Measurements from ENCODE around the gene NECTIN1. TPM values are rescaled to one million over a fixed set of nuclear protein-coding genes. Genes with fewer than 3 reads are reported as not detected.
A peak's percentile ranks its signal among the peaks of the same experiment; 100 is the strongest.

NECTIN1 gene
- total and polyA plus RNA-seq, 2 of the 13 experiments (the other 11 are each of a cell fraction or from before 2014, with no cell fraction given): 3.9 to 7.3 TPM

DNA sequence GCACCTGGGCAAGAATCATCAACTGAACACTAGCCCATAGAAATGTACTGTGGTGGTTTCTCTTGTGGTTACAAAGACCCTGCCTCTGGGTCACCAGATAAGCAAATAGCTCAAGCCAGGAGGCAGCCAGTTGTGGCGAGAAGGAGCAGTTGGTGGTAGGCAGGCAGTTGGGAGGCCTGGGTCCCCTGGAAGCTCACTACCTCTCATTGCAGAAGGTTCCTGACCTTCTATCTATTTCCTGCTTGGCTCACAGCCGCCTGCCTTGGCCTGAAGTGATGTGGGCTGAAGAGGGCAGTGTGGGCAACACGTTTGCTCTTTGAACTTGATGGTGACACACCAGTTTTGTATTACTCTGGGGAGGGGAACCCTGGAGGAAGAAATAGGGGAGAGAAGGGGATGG is 34.7 kb downstream of the NECTIN1 start (continued):
- TF ChIP-seq ZNF333 (CRISPR knock-in tag; IDR thresholded peaks at IDR 0.05; ENCODE audit: borderline replicate concordance) (no peak), ZNF207 (IDR thresholded peaks at IDR 0.05; ENCODE audit: borderline replicate concordance) (no peak), RAD21 (CRISPR knock-in tag; IDR thresholded peaks at IDR 0.05) (0 out of 2 replicates have a peak, but pooled peaks have one; percentile 17), ATAD3A (CRISPR knock-in tag; IDR thresholded peaks at IDR 0.05) (no peak), ZNF430 (CRISPR knock-in tag; IDR thresholded peaks at IDR 0.05) (no peak), MEIS1 (CRISPR knock-in tag; IDR thresholded peaks at IDR 0.05; ENCODE audit: borderline replicate concordance) (no peak), ZNF552 (CRISPR knock-in tag; IDR thresholded peaks at IDR 0.05; ENCODE audit: borderline replicate concordance) (no peak), ELF3 (CRISPR knock-in tag; IDR thresholded peaks at IDR 0.05) (peak; percentile 92), SIX1 (CRISPR knock-in tag; IDR thresholded peaks at IDR 0.05; ENCODE audit: borderline replicate concordance) (no peak), ZNF496 (CRISPR knock-in tag; IDR thresholded peaks at IDR 0.05; ENCODE audit: insufficient replicate concordance) (no peak), SSRP1 (CRISPR knock-in tag; IDR thresholded peaks at IDR 0.05) (no peak), ZNF326 (CRISPR knock-in tag; IDR thresholded peaks at IDR 0.05; ENCODE audit: borderline replicate concordance) (no peak), SMARCE1 (IDR thresholded peaks at IDR 0.05; ENCODE audit: borderline replicate concordance) (no peak), ZBTB7B (CRISPR knock-in tag; IDR thresholded peaks at IDR 0.05) (no peak)
- TF ChIP-seq, protein P1, sequence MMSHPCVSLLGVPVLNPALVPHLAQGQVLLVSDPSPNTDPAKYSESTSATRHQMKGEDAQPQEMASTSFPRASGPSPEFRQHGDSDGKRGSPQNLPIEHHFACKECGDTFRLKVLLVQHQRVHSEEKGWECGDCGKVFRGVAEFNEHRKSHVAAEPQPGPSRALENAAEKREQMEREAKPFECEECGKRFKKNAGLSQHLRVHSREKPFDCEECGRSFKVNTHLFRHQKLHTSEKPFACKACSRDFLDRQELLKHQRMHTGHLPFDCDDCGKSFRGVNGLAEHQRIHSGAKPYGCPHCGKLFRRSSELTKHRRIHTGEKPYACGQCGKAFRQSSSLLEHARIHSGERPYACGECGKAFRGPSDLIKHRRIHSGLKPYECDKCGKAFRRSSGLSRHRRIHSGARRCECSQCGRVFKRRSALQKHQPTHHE (CRISPR knock-in tag; IDR thresholded peaks at IDR 0.05; ENCODE audit: borderline replicate concordance): no peak
- TF ChIP-seq, protein P2, sequence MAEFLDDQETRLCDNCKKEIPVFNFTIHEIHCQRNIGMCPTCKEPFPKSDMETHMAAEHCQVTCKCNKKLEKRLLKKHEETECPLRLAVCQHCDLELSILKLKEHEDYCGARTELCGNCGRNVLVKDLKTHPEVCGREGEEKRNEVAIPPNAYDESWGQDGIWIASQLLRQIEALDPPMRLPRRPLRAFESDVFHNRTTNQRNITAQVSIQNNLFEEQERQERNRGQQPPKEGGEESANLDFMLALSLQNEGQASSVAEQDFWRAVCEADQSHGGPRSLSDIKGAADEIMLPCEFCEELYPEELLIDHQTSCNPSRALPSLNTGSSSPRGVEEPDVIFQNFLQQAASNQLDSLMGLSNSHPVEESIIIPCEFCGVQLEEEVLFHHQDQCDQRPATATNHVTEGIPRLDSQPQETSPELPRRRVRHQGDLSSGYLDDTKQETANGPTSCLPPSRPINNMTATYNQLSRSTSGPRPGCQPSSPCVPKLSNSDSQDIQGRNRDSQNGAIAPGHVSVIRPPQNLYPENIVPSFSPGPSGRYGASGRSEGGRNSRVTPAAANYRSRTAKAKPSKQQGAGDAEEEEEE (CRISPR knock-in tag; IDR thresholded peaks at IDR 0.05; ENCODE audit: borderline replicate concordance): no peak
- TF ChIP-seq, protein P3, sequence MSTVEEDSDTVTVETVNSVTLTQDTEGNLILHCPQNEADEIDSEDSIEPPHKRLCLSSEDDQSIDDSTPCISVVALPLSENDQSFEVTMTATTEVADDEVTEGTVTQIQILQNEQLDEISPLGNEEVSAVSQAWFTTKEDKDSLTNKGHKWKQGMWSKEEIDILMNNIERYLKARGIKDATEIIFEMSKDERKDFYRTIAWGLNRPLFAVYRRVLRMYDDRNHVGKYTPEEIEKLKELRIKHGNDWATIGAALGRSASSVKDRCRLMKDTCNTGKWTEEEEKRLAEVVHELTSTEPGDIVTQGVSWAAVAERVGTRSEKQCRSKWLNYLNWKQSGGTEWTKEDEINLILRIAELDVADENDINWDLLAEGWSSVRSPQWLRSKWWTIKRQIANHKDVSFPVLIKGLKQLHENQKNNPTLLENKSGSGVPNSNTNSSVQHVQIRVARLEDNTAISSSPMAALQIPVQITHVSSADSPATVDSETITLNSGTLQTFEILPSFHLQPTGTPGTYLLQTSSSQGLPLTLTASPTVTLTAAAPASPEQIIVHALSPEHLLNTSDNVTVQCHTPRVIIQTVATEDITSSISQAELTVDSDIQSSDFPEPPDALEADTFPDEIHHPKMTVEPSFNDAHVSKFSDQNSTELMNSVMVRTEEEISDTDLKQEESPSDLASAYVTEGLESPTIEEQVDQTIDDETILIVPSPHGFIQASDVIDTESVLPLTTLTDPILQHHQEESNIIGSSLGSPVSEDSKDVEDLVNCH (CRISPR knock-in tag; IDR thresholded peaks at IDR 0.05): no peak
- TF ChIP-seq, protein P4, sequence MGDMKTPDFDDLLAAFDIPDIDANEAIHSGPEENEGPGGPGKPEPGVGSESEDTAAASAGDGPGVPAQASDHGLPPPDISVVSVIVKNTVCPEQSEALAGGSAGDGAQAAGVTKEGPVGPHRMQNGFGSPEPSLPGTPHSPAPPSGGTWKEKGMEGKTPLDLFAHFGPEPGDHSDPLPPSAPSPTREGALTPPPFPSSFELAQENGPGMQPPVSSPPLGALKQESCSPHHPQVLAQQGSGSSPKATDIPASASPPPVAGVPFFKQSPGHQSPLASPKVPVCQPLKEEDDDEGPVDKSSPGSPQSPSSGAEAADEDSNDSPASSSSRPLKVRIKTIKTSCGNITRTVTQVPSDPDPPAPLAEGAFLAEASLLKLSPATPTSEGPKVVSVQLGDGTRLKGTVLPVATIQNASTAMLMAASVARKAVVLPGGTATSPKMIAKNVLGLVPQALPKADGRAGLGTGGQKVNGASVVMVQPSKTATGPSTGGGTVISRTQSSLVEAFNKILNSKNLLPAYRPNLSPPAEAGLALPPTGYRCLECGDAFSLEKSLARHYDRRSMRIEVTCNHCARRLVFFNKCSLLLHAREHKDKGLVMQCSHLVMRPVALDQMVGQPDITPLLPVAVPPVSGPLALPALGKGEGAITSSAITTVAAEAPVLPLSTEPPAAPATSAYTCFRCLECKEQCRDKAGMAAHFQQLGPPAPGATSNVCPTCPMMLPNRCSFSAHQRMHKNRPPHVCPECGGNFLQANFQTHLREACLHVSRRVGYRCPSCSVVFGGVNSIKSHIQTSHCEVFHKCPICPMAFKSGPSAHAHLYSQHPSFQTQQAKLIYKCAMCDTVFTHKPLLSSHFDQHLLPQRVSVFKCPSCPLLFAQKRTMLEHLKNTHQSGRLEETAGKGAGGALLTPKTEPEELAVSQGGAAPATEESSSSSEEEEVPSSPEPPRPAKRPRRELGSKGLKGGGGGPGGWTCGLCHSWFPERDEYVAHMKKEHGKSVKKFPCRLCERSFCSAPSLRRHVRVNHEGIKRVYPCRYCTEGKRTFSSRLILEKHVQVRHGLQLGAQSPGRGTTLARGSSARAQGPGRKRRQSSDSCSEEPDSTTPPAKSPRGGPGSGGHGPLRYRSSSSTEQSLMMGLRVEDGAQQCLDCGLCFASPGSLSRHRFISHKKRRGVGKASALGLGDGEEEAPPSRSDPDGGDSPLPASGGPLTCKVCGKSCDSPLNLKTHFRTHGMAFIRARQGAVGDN (CRISPR knock-in tag; IDR thresholded peaks at IDR 0.05): peak; percentile 56
- TF ChIP-seq, protein P5, sequence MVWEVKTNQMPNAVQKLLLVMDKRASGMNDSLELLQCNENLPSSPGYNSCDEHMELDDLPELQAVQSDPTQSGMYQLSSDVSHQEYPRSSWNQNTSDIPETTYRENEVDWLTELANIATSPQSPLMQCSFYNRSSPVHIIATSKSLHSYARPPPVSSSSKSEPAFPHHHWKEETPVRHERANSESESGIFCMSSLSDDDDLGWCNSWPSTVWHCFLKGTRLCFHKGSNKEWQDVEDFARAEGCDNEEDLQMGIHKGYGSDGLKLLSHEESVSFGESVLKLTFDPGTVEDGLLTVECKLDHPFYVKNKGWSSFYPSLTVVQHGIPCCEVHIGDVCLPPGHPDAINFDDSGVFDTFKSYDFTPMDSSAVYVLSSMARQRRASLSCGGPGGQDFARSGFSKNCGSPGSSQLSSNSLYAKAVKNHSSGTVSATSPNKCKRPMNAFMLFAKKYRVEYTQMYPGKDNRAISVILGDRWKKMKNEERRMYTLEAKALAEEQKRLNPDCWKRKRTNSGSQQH (CRISPR knock-in tag; IDR thresholded peaks at IDR 0.05; ENCODE audit: low read depth): no peak

All from HepG2 (cell line).